GM19397 (cell line): ENCODE results near the gene MYCBPAP.

Source experiments
- ATAC-seq: cut with Tn5 transposase; IDR thresholded peaks from one replicate; pipeline ENCODE4 v1.9.1; 2021; ENCODE audit warnings: mild to moderate bottlenecking, moderate library complexity; ENCODE audit not compliant: unreplicated experiment

Gene MYCBPAP

DNA sequence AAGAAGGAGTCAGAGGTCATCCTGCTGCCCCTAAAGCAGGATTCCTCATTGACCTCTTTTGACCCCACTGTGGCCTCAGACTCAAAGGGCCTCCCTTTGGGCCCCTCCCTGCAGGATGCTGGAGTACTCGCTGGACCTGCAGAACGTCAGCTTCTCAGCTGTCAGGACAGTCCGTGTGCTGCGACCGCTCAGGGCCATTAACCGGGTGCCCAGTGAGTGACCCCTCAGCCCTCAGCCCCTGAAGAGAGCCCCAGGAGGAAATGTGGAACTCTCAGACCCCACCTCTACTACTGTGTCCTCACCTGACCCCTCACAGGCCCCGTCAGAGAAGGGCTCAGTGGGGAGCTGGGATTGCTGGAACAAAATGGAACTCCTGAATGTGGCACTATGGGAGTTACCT is 61.4 kb downstream of the MYCBPAP start:
- no peak for ATAC-seq

DNA sequence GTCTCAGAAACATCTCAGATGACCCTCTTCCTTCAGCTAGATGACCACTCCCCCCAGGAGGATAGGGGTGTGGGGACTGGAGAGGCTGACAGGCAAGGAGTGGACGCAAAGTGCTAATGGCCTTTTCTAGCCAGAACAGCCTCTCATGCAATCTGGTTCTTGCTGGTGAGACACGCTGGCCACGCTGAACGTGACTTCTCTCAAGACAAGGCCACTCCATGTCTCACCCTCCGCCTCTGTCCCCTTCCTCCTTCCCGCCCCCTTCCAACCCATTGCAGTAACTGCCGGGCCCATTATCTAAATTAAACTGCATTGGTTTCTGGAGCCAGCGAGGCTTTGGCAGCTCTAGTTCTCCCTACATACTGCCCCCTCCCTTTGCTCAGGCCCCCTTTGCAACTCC is 61.8 kb downstream of the MYCBPAP start:
- no peak for ATAC-seq

DNA sequence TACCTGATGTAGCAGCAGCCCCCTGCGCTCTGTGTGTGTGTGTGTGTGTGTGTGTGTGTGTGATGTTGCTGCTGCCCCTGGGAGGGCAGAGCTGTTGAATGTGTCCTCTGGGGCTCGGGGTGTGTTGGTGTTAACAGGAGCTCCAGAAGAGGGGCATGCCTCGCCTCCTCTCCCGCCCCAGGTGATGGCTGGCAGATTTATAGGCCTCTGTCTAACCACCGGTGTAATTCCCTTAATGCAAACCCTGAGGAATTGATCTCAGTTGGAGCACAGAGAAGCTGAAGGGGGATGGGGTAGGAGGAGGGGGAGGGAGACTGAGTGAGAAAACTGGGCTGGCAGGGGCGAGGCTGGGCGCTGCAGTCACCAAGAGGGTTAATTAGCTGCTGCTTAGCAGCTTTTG is 62.3 kb downstream of the MYCBPAP start:
- no peak for ATAC-seq

- no peak for ATAC-seq
Observed at GRCh38 chr17:50571681-50572080, 63.4 kb downstream of the MYCBPAP start.

DNA sequence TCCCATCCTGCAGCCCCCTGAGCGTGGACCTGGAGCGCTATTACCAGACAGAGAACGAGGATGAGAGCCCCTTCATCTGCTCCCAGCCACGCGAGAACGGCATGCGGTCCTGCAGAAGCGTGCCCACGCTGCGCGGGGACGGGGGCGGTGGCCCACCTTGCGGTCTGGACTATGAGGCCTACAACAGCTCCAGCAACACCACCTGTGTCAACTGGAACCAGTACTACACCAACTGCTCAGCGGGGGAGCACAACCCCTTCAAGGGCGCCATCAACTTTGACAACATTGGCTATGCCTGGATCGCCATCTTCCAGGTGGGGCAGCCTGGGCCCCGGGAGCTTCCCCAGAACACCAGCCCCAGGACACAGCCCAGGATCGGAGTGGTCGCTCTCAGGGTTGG is 64.3 kb downstream of the MYCBPAP start:
- no peak for ATAC-seq

DNA sequence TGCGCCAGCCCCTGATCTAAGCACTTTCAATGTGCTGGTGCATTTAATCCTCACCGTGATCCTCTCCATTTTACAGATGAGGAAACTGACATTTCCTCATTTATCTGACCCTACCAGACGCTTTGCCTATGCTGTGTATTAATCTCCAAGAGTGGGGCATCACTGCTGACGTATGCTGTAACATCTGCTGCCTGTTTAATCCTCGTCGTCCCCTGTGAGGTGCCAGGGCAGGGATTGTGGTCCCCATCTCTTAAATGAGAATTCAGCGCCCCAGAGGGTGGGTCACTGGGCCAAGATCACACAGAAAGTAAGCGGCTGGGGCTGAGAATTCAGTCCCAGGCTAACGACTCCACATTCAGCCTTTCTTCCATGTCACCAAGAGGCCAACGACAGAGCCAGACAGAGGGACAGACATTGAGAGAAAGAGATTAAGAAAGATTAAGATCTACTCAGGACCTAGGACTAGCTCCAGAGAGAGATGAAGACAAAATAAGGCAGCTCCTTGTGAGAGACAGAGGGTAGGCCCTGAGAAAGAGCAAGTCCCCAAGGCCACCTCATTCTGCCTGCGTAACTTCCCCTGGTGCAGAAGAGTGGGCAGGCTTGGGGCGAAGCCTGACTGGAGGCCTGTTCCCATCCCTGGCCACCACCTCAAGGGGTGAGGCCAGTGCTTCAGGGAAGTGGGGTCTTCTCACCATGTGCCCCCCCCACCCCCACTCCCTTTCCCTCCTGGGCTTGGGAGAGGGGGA is 65.8 kb downstream of the MYCBPAP start:
- no peak for ATAC-seq

GRCh38 chr17:50575581-50576210 is 67.5 kb downstream of the MYCBPAP start:
- no peak for ATAC-seq

DNA sequence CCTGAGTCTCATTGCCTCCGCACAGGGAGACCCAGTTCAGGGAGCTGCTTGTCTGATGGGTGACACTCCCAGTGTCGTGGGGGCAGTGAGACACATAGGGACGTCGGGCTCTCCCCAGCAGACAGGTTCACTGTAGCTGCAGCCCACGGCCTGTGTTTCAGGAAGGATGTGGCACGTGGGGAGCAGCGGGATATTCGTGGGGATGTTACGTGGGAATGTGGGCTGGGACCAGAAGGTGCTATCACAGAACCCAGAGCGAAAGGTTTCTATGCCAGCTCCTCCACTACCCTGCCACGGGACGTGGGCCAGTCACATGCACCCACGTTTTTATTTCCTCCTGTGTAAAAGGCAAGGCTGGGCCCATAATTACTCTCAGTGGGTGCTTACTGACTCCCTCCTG is 68.6 kb downstream of the MYCBPAP start:
- no peak for ATAC-seq

- ATAC-seq = no peak
Observed at GRCh38 chr17:50577451-50577954, 69.3 kb downstream of the MYCBPAP start.

DNA sequence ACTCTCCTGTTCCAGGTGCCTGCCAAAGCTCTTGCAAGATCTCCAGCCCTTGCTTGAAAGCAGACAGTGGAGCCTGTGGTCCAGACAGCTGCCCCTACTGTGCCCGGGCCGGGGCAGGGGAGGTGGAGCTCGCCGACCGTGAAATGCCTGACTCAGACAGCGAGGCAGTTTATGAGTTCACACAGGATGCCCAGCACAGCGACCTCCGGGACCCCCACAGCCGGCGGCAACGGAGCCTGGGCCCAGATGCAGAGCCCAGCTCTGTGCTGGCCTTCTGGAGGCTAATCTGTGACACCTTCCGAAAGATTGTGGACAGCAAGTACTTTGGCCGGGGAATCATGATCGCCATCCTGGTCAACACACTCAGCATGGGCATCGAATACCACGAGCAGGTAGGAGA is 69.9 kb downstream of the MYCBPAP start:
- ATAC-seq = no peak

GRCh38 chr17:50579399-50579798 is 71.2 kb downstream of the MYCBPAP start:
- ATAC-seq = no peak

DNA sequence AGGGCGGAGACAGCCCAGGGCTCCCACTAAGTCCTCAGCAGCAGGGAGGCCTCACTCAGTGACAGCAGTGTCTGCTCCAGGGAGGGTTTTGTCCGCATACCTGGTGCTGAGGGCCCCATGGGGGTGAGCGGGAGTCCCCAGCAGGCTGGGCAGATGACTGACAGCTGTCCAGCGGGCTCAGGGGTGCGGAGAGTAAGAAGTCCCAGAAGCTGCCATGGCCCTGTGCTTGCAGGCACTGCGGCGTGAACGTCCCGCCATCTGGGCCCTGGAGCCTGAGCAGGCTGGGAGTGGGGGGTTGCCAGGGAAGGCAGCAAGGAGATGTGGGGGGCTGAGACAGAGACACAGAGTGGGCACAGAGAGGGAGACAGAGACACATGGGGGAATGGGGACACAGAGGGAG is 72.4 kb downstream of the MYCBPAP start:
- no peak for ATAC-seq
